Hematopoietic multipotent progenitor cell treated with erythropoietin and hydrocortisone succinate and interleukin-3 and kit ligand, for 6 days (in vitro differentiated cells): Measurements from ENCODE around the gene PFDN6.
"Not testable (repeated sequence)": the region's sequence is repeated elsewhere in the genome, so short reads cannot be mapped to it uniquely, and the experiment has no call there.

ENCODE experiments used
- DNase-seq: peaks from one replicate; pipeline ENCODE4 v3.0.0-alpha.2; 2015

PFDN6 gene

GRCh38 chr6:33273924-33274902 lies 15.2 kb upstream of the PFDN6 start:
- peak; percentile 21 for DNase-seq

GRCh38 chr6:33275795-33276580 lies 13.4 kb upstream of the PFDN6 start:
- DNase-seq, result not testable (repeated sequence)

DNA sequence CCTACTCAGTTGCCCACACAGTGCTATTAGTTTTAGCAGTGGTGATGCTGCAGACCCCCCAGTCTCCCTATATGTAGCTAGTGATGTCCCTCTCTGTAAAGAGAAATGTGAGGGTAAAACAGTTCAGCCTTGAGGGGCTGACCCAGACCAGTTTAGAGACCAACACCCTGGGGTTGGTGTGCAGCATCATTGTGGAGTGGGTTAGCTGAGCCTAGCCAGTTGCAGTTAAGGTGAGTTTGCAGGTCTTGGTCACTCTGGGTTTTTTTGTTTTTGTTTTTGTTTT lies 12.9 kb upstream of the PFDN6 start:
- peak; percentile 38 for DNase-seq

GRCh38 chr6:33276864-33277662 lies 12.3 kb upstream of the PFDN6 start, which contains the start of gene B3GALT4:
Gene B3GALT4 (plus strand): TSS chr6:33277123. CDS start chr6:33277420, 297 bp downstream.
- DNase-seq, result peak; percentile 90

GRCh38 chr6:33277663-33278391 lies 11.6 kb upstream of the PFDN6 start:
- DNase-seq, result peak; percentile 45

DNA sequence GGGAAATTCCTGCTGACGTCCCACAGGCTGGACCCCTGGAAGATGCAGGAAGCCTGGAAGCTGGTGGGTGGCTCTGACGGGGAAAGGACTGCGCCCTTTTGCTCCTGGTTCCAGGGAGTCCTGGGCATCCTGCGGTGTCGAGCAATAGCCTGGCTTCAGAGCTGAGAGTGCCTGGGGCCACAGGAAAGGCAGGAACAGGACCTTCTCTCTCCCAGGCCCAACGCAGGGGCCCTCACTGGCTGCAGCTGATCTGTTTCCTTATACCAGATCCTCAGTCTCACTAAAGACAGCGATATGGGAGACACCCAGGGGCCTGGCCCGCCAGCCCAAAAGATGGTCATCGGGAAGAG lies 11.0 kb upstream of the PFDN6 start:
- DNase-seq, result no peak

DNA sequence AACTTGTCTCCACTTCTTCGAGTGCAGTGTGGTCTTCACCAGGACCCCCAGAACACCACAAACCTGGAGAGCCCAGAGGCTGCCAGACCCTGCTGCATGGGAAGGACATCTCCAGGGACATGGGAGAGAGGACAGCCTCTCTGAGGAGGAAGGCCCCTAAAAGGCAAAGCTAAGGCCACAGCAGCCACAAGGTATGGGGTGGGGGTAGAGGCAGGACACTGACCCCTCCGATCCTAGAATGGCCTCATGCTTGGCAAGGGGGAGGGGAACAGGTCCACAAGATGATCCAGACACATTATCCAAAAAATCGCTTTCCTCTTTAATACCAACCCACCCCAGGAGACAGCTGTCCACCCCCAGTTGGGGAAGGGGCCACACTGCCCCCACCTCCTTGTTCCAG lies 10.6 kb upstream of the PFDN6 start:
- DNase-seq, result no peak

DNA sequence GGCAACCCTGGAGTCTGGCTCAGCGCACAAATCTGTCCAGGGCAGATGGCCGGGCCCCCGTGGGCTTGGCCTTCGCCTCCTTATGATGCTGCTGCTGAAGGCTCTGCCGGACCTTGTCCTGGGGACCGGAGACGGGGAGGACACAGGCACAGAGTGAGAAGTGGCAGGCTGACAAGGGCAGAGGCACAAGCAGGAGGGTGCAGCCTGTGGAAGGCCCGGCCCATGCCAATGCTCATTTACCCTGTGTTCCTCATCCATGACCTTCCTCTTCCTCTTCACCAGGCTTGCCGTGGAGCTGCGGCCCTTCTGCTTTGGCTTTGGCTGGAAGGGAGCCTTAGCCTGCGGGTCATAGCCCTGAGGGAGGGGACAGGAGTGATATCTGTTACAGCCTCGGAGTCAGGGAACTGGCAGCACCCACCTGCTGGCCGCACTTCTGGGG lies 10.1 kb upstream of the PFDN6 start:
- DNase-seq, result no peak

DNA sequence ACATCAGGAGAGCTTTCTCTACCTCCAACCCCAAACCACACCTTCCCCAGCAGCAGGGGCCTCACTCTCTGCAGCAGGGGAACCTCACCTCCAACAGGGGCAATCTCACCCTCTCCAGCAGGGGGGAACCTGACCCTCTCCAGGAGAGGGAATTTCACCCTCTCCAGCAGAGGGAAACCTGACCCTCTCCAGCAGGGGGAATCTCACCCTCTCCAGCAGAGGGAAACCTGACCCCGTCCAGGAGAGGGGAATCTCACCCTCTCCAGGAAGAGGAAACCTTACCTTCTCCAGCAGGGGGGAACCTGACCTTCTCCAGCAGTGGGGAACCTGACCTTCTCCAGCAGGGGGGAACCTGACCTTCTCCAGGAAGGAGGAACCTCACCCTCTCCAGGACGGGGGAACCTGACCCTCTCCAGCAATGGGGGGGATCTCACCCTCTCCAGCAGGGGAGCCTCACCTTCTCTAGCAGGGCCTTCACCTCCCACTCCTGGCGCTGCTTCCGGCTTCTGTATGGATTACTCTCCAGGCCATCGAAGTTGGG lies 9.4 kb upstream of the PFDN6 start:
- DNase-seq, result peak; percentile 67

DNA sequence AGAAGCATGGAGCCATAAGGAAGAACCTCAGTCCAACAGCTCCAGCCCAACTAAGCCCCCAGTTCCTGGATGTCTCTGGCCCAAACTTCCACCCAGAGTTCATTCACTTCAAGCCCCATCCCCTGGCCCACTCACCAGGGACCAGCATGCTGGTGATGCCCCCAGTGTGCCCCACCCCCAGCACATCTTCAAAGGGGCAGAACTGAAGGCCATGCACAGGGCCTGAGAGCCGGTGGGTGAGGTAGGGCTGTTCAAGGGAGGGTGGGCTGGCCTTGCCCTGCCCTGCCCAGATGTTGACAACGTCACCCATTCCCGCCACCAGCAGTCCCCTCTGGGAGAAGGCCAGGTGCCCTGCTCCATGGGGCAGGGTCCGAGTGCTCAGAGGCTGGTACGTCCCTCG lies 8.9 kb upstream of the PFDN6 start:
- no peak for DNase-seq

GRCh38 chr6:33285214-33285613 lies 4.2 kb upstream of the PFDN6 start:
- peak; percentile 24 for DNase-seq

GRCh38 chr6:33286946-33287914 lies 2.2 kb upstream of the PFDN6 start:
- no peak for DNase-seq

DNA sequence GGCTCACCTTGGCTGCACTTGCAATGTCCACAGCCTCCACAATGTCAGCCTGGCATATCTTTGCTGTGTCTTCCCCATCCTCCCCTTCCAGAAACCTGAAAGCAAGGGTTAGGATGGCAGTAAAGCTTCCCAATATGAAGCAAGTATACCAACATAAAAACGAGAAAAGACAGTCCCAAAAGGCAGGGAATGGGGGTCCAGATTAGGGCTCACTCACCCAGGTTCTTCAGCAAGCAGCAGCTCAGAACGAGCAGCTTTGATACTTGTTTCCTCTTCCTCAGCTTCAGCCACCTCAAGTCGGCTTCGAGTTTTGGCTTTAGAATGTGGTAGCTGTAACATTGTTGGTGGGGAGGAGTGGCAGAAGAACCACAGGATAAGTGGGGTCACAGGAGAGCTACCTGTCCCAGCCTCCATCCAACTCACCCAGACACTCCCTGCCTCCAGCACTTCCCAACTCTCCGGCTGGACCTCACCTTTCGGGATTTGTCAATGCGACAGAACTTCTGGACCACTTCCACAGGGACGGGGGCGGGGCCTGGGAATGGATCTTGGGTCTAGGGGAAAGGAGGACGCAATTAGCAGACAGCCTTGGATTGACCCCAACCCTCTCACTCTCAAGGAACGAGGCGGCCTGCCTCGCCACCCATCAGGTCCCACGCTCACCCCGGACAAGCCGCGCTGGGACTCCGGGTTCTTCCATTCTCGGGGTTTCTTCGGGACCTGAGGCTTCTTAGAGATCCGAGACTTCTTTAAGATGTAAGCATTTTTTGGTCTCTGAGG lies 1.1 kb upstream of the PFDN6 start:
- DNase-seq, result peak; percentile 18

GRCh38 chr6:33289784-33290315 lies 449 bp downstream of the PFDN6 start:
- peak; percentile 68 for DNase-seq

DNA sequence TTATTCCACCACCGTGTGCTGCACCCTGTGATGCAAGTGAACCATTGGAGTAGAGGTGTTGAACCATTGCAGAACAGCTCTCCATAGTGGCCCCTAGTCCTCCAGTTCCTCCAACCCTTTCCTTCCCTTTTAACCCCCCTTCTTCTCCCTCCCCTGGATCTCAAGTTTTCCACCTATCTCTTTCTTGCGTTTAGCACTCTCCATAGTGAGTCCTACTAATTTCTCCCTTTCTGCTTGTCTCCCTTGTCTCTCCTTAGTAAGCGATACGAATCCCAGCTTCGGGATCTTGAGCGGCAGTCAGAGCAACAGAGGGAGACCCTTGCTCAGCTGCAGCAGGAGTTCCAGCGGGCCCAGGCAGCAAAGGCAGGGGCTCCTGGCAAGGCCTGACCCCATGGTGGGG lies 1.1 kb downstream of the PFDN6 start:
- no peak for DNase-seq

- DNase-seq, result no peak
Observed at GRCh38 chr6:33292996-33293682, 3.7 kb downstream of the PFDN6 start.

GRCh38 chr6:33294086-33294823 lies 4.9 kb downstream of the PFDN6 start:
- DNase-seq, result no peak

DNA sequence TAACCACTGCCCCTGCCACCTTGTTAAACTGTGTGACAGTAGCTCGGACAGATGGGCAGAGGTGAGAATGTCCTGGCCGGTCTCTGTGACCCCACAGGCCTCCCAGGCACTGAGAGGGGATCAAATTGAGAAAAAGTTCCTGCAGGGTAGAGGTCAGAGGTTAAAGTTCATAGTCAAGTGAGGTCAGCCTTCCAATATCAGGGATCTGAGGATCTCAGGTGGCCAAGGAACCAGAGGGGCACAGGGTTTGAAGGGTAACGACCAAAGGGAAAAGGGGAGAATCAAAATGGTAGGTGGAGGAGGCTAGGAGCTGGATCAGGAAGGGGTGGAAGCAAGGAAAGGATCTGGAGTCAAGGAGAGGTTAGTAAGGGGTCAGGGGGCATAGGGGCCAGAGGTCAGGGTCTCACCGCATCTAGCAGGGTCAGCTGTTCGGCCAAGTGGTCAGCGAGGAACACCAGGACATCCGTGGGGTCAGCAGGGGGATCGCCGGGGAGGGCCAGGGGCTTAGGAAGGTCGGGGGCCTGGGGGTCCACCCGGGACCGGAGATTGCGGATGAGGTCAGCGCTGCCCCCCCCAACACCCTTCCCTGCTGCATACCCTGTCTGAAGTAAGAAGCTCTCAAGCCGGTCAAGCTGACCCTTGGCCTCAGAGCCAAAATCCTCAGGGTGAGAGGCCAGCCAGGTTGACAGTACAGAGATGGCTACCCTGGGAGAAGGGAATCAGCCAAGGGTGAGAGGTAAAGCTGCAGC lies 6.4 kb downstream of the PFDN6 start:
- DNase-seq, result no peak
